PC-9 (cell line): Measurements from ENCODE around the gene SLC12A6.

Source experiments
- CTCF ChIP-seq: fragments of 200-600 bp; sonication (generic); conservative IDR thresholded peaks from 2 replicates; pipeline ENCODE4 v1.6.1; 2017; ENCODE audit warnings: mixed run types, antibody characterized with exemption, mild to moderate bottlenecking, moderate library complexity
- EZH2 ChIP-seq: fragments of 200-600 bp; sonication (generic); IDR thresholded peaks from 2 replicates; pipeline ENCODE4 v1.8.0; 2017; ENCODE audit warnings: antibody characterized with exemption, low read depth

DNA sequence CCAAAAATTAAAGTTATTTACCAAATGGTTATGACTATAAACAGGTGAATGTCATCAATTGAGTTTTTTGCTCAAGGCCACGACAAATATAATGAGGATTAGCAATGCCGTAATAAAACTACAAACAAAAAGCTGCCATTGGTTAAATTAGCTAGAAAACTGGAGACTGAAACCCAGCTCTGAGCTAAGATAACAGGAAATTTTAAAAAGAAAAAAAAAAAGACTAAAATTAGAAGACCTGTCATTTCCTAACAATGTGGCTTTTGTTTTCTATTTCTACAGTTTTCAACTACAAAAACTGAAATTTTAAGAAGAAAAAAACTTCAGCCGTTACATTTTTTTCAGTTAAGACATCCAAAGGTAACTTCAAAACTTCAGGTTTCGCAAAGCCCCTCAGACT lies 9.7 kb downstream of the SLC12A6 start:
- TF ChIP-seq CTCF (no peak), EZH2 (no peak)
